Measurements from ENCODE around the gene LARP4B.

DNA sequence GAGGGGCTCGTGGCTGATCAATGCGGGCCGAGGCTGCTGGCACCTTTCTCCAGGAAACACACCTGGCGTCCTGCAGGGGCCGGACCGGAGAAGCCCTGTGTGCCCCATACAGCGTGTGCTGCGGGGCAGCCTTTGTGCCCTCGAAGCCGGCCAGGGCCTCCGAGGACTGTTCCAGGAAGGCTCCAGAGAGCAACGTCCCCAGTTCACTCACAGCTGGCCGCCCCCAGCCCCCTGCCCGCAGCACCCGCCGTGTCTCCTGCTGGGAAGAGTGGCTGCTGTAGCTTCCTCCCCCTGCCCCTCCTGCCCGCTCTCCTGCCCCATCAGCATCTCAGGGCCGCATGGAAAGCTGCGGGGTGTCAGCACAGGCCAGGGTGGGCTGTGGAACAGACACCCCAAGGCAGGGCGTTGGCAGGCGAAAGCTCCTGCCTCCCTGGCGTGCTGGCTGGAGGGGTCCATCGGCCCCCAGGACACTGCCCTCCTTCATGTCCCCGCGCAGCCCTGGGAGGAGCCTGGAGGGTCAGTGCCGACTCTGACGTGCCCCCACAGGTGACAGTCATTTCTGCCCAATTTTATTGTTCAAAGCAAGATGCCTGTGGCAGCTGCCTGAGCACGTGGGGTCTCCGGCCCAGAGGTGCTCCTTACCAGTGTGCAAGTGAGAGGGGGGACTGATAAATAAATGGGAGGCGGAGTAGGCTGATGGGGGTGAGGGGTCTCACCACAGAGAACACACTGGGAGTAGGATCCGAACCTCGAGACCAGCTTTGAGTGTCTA lies 146.2 kb downstream of the LARP4B start:
- TF ChIP-seq EZH2phosphoT487 (IDR thresholded peaks at IDR 0.05; ENCODE audit: low read length) = no peak
- TF ChIP-seq, protein P1, sequence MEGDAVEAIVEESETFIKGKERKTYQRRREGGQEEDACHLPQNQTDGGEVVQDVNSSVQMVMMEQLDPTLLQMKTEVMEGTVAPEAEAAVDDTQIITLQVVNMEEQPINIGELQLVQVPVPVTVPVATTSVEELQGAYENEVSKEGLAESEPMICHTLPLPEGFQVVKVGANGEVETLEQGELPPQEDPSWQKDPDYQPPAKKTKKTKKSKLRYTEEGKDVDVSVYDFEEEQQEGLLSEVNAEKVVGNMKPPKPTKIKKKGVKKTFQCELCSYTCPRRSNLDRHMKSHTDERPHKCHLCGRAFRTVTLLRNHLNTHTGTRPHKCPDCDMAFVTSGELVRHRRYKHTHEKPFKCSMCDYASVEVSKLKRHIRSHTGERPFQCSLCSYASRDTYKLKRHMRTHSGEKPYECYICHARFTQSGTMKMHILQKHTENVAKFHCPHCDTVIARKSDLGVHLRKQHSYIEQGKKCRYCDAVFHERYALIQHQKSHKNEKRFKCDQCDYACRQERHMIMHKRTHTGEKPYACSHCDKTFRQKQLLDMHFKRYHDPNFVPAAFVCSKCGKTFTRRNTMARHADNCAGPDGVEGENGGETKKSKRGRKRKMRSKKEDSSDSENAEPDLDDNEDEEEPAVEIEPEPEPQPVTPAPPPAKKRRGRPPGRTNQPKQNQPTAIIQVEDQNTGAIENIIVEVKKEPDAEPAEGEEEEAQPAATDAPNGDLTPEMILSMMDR (IDR thresholded peaks at IDR 0.05; ENCODE audit: low read length) = no peak

All from MM.1S (cell line).